GM18858 (cell line): ENCODE results near the gene TECTB.

ENCODE experiments used
- ATAC-seq: cut with Tn5 transposase; IDR thresholded peaks from one replicate; pipeline ENCODE4 v1.9.1; 2021; ENCODE audit not compliant: unreplicated experiment

The TECTB gene

DNA sequence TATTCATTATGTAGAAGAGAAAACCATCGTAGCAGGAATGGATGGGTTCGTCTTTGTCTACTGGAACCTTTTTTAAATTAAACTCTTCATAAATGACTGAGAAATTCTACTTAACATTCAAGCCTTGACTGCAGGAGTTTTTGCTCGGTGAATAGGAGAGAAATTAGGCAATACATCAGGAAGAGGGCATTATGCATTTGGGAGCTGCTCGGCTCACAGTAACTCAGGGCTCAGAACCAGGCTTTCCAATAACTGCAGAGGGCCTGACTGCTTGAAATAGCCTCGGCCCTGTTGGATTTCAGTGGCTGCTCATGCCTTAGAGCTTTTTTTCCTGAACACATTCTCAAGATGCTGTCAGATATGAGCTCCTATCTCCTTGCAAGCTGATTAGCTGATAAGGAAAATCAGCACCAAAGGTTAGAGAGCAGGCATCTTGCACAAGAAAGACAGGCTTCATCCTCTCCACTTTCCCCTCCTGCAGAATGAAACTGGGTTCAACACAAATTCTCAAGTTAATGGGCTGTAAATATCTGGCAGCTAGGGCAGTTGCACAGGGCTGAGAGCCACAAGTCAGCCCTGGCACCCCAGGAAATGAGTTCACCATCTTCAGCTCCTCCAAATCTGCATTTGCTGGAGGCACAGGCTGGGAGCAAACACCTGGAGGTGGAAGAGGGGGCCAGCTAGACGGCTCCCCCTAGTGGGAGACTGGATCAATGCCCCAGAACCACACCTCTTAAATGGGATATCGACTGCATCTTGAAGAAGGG, 24.3 kb downstream of the TECTB start:
- peak; percentile 73 for ATAC-seq

DNA sequence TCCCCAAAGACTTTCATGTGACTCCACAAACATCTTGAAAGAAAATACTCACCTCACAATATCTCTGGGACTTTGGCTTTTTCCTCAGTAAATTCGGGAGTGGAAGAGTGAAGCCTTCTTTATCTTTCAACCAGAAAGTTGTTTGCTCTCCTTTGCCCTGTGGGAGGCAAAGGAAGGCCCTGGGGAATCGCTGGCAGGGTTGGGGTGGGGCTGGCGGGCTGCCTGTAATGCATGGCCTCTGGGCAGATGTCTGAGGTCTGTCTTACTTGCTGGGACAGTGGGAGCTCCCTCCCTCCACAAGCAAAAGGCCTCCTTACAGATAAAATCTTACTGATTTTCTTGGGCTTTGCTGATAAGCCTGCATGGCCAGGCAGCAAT, 24.9 kb downstream of the TECTB start:
- ATAC-seq: no peak

DNA sequence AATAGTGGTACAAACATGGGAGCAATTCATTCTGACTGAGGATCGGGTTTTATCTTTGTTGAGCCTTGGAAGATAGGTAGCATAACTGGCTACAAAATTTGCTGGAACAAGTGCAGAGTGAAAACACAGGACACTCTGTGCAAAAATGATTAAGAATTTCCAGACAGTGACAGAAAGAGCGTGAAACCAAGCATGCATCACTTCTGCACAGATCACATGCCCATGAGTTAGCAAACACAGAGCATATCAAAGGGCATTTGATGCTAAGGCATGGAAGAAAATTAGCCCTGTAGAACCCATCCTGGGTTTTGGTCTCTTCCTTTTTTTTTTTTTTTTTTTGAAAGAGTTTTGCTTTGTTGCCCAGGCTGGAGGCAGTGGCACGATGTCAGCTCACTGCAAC, 28.3 kb downstream of the TECTB start:
- no peak for ATAC-seq

DNA sequence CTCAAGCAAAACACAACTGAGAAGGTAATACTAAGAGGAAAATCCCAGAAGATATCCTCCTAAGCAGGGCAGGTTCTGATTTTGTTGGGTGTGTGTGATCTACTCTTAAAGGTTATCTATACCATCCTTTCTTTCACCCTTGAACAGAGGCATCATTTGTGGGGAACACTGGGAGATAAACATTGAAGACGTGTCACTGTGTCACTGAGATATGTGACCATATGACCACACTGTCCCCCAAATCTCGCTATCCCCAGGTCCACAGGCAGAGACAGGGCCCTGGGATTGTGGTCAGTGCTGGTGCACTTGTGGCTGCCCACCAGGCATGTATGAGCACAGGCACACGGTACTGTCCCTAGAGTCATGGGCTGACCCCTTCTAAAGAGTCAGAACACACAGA, 30.0 kb downstream of the TECTB start:
- ATAC-seq: no peak

DNA sequence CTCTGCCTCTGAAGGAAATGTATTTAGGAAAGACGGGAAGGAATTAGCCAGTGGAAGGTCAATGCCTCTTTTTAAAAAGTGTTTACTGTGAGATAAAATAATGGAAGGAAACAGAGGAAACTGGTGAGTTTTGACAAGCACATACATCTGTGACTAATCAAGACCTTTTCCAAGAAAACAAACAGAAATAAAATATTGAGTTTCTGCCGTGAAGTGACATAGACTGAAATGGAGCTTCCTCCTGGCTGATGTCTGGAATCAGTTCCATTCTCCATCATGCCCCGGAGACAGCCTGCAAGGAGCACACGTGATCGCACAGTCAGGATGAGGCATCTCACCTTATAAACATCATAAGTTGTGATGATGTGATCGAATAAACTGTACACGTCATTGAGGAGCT, 30.7 kb downstream of the TECTB start:
- ATAC-seq: no peak

DNA sequence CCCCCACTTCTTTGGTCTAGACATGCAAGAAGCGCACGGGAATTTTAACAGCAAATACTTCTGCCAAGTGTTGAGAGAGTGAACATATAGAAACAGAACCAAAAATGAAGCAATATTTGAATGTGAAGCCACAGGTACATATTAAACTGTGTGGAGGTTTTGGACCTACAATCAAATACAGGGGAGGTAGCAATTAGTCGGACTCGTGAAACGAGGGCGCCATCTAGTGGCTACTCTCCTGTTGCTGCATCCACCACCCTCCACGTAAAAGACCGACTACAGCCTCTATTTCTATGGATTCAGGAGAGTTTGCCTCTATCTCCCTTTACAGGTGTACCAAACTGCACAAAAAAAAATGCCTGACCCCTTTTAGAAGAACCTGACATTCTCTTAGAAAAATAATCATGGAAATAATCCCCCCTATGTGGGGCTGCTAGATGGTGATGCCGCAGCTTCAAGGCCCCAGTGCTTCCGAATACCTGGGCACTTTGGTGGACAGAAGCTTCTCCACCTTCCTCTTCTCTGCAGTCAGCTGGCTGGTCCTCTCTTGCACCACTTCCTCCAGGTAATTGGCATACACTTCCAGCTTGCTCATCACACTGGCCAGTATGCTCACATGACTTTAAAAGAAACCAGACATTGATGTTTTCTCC, 31.7 kb downstream of the TECTB start:
- ATAC-seq: no peak

DNA sequence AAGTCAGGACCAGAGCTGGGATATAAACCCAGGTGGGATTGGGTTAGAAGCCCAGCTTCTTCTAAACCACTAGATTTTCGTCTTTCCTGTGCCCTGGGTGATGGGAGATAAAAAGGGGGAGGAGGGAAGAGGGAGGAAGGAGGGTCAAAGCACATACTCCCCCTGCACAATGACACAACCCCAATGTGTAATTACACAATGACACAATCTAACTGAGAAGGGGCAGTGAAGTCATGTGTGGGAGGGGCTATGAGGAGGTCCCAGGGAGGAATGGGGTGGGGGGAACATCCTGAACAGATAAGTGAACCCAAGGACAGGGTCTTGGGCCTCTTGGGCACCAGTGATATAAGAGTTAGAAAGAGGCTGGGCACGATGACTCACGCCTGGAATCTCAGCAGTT, 44.5 kb downstream of the TECTB start:
- ATAC-seq: no peak

DNA sequence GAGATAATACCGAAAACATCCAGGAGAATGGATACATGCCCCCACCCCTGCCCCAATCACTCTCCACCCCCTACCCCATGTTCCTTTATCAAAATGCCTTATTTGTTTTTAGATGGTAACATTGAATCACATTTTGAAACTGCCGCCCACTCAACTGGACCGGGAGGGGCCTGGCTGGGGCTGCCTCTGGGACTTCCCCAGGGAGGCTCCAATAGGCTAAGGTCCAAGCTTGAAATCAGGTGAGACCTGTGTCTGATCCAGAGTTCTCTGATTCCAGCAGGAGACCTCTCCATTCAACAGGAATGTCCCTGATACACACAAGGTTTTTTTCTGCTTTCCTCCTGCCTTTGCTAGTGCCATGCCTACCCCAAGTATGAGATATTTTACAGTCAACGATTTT, 47.0 kb downstream of the TECTB start:
- no peak for ATAC-seq

DNA sequence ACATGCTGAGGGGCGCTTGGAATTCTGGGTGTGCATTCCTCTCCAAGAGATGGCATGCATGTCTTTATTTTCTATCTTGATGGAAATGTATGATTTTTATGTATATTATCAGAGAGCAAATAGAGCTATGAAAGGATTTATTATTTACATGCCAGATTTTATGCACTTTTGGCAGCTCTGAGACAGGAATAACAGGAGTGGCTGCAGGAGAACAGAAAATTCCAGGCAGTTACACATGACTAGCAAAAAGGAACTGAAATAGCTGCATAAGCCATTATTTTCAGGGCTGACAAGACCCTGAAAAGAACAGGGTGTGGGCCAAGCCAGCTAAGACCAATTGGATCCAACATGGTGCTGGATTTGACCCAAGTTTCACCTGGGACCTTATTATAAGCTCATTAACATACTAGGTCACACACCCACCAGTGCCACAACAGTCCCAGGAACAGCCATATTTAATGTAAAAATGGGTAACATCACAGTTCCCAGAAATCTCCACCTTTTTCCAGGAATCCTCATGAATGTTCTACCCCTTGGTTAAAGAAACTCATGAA, 47.5 kb downstream of the TECTB start:
- no peak for ATAC-seq

DNA sequence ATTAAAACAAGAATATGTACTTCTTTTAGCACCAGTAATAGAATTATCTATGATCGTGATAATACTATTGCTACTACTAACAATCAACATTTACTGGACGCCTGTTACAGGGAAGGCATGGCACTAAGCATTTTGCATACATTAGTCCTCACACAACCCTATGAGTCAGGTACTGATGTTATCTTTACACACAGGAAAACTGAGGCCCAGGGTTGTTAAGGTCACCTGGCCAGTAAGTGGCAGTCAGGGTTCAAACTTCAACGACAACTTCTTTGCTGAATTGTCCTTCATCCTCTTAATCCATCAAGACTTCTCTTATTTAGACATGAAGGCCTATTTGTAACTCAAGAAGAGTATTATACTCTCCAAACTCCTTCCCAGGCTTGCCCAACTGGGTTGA, 48.8 kb downstream of the TECTB start:
- no peak for ATAC-seq

DNA sequence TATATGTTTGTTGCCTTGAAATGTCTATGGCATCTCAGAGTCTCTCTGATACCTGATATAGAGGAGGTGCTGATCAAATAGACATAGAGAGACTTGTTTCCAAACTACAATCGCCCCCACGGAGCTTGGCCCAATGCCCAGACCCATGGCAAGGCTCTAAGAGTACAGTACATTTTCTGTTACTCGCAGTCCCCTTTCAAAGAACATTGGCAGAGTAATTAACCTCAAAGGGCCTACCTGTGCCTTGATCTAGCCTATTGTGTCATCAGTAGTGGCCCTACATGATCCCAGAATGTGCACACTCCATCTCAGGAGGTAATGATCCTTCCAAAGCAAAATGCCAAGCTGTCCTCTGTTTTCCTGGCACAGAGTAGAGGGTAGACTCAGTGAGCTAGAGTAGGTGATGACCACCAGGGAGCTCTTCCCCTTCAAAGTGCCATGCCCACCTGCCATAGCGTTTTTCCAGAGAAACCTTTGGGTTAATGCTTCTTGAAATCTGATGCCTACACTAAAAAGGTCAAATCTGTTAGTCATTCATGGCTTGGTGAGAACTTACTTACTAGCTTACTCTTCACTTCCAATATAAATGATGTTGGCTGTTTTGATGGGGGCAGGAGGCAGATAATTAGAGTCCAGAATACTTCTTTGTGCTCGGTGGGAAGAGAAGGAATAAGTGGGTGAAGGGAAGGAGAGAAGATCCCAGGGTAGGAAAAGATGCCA, 49.5 kb downstream of the TECTB start:
- ATAC-seq: no peak

DNA sequence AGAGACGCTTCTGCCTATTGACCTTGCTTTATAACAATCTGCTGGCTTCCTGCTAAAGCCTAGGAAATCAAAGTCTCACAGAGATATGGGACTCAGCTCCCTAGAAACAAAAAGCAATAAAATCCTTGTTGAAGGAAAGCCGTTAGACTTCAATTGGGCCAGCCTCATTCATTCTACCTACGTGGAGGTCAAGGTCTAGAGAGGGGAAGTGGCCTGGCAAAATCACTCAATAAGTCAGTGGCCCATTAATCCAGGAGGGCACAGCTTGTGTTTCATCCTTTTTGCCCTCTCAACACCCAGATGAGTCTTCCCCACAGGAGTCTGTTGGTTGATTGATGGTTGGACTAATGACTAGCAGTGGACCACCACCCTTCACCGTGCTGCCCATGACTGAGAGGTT, 50.3 kb downstream of the TECTB start:
- ATAC-seq: no peak

DNA sequence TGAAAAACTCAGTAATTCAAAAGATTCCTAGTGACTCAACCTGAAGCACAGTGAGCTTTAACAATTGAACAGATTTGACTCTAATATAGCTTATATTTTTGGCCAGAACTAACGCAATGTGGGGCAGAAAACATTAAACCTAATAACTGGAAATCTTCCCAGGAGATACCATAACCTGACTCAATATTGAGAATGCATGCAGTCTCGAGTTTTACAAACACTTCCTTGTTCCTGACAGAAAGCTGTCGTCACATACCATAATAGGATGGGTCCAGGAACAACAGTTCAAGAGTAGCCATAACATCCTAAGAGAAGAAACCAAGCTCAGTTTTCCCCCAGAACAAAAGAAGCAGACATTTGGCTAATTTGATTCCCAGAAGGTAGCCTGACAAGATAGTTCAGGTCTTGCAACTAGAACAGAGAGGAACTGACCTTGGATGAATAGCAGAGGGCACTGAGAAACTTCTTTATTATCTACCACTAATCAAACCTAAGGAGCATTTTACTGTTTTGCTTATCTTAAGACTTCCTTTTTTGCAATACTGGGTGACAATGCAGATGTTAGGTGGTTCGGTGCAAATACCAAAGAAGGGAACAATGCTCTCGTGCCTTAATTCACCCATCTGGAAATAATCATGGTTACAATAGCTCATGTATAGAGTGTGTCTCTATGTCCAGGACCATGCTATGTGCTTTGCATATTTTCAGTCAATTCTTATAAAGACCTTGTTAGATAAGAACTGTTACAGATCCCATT, 52.1 kb downstream of the TECTB start:
- ATAC-seq: no peak

DNA sequence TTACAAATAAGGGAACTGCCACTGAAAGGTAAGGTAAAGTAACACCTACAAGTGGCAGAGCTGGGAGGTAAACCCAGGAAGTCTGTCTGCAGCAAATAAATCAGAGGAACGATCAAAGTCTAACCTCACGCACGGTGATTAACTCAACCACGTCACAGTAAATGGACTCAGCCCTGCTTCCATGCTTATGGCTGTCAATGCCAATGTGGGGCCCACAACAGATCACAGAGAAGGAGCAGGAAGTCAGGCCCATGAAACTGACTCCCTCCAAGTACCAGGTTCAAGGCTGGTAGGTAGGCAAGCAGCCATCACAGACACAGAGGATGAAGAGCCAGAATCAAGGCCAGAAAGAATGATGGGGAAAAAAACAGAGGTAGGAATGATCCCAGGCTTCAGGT, 52.7 kb downstream of the TECTB start:
- ATAC-seq: no peak

DNA sequence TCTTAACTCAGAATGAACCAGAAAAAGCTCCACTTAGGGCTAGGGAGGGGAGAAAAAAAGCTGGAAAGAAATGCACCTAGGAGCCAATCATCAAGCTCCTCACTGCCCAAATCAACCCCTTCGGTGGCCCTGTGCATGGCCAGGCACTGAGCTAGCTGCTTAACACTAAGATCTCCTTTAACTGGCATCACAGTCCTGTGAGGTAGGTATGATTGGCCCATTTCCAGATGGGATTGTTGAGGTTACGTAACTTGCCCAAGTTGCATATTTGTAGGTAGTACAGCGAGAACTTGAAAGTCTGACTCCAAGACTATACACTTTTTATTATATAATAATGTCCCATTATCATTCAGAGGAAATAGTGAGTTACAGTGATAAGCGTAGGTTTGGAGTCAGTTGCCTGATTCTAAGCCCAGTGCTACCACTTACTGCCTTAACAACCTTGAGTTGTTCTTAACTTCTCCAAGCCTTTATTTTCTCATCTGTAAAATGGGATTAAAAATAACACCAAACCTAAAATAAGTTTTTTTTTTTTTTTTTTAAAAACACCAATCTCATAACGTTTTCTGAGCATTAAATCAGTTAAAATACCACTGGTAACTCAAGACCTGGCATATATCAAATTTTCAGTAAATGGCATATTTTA, 53.5 kb downstream of the TECTB start:
- ATAC-seq: no peak

DNA sequence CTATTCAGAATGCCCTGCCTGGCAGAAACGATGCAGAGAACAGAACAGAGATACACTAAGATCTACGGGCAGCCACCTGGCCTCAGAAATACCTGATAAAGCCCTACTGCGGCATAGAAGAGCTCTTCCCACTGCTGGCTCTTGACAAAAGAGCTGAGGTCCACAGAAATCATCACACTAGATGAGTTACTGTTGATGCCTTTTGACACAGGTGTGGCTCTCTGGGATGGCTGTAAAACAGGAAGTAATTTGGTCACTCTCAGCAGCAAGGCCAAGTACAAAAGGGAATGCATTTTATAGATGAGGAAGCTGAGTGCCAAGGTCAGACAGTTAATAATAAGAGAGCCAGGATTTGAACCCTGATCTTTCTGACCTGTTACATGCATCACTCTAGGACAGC, 55.8 kb downstream of the TECTB start:
- ATAC-seq: no peak

DNA sequence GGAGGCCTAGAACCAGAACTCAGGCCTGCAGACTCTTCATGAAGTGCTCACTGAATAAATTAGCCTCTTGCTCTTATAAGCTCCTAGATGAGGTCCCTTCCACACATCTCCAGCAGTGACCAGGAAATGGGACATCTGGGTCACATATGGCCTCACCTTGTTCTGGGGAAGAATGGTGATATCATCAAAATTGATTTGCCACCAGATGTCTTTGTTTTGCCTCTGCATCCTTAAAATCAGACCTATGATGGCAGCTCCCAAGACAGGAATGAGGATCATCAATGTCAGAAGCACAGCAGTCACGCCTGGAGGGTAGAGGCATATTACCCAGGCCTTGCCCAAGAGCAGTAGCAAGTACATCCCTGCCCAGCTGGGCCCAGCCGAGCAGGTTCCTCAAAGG, 57.4 kb downstream of the TECTB start:
- no peak for ATAC-seq

DNA sequence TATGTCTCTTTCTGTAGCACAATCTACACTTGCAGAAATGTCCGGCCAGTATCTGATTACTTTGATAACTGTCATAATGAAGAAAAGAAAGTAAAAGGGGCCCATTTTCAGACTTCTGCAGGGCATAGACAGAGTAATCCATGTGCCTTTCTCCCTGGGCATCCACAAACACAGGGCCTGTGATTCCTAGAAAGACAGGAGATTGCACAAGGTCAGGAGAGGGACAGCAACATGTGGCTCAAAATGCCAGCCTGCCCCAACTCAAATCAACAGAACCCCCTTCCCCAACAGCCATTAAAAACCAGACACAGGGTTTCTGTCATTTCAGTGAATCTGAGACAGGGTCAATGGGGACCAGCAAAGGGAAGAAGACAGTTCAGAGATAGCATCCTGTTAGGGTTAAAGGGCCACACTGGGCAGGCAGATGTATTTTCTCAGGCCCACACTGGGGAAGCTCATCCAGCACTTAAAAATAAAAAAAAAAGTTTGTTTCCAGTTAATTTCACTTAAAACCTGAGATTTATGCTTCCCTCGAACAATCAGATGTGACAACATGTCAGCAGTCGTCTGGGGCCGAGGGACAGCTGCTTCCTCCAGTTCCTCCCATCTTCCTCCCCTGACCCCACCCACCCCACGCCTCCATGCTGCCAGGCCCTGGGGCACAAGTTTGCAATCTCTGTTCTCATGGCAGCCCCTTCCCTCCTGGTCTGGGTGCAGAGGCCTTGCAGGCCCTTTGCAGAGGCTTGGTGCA, 60.0 kb downstream of the TECTB start:
- ATAC-seq: no peak

DNA sequence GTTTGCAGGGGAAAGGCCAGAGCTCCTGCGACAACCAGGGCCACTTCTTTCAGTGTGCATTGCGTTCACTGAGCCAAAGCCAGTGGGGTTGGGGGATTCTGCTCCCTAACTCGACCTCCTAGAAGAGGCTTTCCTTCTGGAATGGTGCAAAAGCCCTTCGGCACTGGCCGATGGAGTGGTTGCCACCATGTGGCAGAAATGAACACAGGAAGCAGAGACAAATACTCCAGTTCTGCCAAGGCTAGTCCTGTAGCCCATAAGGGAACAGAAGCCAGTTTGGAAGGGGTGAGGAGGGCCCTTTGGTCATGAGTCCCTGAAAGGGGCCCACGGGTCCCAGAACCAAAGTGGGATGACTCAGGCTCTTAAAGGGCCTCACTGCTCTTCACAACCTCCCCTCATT, 61.1 kb downstream of the TECTB start:
- ATAC-seq: no peak

DNA sequence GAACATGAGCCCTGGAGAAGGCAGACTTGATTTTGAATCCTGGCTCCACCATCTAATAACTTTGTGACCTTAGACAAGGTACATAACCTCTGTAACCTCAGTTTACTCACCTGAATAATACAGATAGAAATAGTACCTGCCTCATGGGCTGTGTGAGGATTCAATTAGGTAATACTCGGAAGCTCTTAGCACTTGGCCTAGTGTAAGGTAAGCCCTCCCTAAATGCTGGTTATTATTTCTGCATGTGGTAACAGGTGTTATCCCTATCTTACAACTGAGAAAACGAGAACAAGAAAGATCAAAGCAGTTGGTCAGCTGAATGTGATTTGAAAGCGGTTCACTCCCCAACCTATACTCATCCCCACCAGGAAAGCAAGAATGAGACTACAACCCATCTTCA, 62.0 kb downstream of the TECTB start:
- ATAC-seq: no peak
